GM21723 (cell line): Measurements from ENCODE around the gene STAT4.

Experiments used
- ATAC-seq: cut with Tn5 transposase; IDR thresholded peaks from one replicate; pipeline ENCODE4 v1.9.1; 2021; ENCODE audit warnings: mild to moderate bottlenecking, moderate library complexity; ENCODE audit not compliant: unreplicated experiment

The STAT4 gene

DNA sequence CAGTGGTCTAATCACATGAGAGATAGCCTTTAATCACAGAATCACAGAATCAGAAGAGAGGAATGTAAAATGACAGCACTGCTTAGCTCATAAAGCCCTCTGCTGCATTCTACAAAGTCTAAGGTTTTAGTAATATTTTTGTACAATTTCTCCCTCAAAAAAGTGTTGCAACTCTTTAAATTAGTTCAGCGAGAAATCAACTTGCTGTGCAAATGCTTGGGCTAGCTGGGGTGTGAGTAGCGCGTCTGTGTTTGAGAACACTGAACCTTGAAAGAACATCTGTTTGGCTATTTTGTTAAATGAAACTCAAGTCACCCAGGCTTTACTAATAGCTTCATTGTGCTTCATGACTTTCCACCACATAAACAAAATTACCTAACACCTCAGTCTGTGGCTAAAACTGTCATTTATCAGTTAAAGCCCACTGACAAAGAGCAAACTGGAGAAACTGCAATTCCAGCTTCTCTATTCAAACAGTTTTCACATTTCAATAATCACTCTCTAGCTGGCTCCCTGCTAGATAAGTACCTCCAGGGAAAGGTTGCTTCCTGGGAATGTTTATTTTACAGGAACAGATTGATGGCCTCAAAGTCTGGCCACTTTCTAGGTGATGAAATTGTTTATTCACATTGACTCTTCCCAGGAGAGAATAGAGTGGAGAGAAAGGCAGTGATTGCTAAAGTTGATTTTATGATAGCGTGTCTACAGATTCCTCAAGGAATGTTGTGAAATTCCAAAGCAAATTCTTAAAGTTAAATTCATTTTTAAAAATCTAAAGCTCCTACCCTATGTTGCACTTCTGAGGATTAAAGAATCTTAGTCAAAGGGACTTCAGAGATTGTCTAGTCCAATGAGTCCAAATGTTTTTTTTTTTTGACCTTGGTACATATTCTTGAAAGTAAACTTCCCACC, 100.8 kb downstream of the STAT4 start:
- peak; percentile 72 for ATAC-seq

DNA sequence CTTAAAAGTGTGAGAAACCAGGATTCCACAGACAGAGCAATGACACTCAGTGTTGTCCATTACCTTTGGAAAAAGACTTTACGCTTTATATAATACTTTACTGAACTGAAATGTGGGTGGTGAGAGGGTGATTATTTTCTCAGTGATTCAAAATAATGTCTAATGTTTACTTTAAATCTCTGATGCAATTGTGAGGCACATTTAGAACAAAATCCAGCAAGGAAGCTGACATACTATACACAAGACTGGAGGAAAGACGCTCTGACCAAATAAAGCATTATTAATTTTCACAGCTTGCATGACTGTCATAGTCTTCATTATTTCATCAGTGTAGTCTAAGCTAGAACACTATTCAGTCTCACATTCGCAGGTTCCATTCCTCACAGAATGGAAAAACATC, 102.7 kb downstream of the STAT4 start:
- no peak for ATAC-seq

DNA sequence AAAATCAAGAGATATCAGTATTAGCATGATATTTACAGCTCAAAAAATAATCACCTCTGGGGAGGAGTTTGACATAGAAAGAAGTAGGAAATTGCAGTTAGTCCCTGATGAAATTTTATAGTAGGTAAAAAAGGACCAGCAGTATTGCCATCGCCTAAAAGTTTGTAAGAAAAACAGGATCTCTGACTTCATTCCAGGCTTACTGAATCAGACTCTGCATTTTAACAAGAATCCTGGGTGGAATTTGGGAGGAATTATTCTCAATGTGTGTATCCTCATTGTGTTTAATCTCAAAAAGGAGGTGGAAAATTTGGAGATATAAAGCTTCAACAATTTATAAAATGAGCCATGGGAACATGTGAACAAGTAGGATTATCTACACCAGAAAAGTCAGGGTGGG, 105.7 kb downstream of the STAT4 start:
- no peak for ATAC-seq

DNA sequence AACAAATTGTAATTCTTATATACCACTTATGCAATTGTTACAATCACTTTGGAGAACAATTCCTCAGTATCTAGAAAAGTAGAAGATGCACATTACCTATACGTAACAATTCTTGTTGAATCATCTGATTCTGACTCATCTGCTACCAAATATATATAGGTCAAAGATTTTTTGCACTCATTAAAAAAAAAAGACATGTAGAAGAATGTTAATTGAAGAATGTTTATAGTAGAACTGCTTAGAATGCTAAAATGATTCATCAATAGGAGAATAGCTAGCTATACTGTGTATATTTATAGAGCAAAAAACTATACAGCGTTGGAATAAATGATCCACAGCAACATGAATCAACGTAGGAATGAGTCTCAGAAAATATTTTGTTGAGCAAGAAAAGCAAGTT, 107.4 kb downstream of the STAT4 start:
- no peak for ATAC-seq

GRCh38 chr2:191041418-191042161, 109.2 kb downstream of the STAT4 start:
- no peak for ATAC-seq

DNA sequence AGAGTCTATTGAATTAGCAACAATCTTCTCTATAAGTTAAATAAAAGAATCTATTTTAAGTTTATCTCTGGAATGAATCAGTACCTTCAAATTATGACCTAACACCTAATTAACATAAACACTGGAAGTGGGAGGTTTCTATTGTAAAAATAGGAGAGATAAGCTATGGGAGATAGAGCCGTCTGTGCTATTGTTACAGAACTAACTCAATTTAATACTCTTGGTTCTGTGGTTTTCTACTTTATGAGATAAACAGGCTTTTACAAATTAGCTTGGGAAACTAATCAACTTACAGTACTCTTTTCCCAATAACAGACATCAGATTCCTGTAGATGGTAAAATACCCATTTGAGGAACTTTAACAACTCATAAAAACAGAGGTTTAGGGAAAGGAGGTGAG, 111.2 kb downstream of the STAT4 start:
- no peak for ATAC-seq

DNA sequence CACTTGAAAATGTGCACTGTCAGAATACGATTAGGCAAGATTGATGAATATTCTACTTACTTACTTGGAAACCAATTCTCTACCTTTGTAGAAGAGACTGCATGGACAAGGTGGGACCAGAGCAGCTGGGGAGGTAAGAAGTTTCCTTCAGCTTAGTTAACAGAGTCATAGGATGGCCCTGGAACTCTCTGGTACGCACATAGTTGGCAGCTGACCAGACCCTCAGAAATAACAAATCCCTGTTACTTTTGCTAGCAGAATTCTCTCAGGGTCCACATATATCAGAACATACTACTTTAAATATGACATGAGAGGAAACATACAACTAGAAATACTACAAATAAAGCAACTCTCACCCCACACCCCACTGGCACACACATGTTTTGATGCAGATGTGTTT, 112.1 kb downstream of the STAT4 start:
- no peak for ATAC-seq

- no peak for ATAC-seq
These were observed 112.5 kb downstream of the STAT4 start for GRCh38 chr2:191038241-191038725.

- ATAC-seq: no peak
These were observed 113.4 kb downstream of the STAT4 start for GRCh38 chr2:191037351-191037750.

DNA sequence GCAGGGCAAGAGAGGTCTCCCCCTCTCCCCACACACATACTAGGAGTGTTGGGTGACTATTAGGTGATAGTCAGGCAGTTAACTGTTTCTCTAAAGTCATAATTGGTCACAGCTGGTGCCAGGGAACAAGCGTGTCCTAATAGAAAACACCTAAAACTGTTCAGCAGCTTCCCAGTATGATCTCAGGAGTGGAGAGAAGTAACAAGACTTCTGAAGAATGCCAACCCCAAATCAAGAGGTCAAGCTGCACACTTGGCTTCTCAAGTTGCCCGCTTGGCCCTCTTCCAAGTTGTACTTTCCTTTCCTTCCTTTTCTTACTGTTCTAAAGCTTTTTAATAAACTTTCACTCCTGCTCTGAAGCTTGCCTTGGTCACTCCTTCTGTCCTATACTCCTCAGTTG, 114.4 kb downstream of the STAT4 start:
- no peak for ATAC-seq

GRCh38 chr2:191032588-191033429, 118.0 kb downstream of the STAT4 start:
- no peak for ATAC-seq

- no peak for ATAC-seq
These were observed 119.5 kb downstream of the STAT4 start for GRCh38 chr2:191031256-191031655.

DNA sequence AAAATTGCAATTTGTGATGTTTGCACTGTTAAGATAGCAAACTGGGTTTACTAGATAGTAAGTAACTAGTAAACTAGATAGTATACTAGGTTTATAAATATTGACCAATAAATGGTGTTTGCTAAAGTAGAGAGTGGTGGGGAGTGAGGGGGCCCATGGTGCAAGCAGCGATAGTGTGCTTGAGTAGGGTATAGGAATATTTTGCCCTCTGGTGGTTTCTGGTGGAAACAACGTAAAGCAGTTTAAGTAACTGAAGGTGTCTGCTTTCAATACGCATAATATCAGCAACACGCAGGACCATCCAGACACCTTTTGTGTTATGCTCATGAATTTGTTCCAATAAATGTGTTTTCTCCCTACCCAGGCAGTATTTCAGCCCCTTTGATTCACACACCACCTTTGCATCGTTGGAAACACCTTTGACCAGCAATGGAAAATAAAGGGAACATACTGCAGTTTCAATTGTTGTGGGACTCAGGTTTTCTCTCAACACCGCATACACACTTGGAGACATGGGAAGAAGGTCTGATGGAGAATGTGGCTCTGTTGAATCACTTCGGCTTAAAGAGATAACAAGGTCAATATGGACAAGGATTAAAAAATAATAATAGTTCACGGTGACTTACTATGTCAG, 120.2 kb downstream of the STAT4 start:
- ATAC-seq: peak; percentile 98

GRCh38 chr2:191029280-191029950, 121.4 kb downstream of the STAT4 start:
- no peak for ATAC-seq

DNA sequence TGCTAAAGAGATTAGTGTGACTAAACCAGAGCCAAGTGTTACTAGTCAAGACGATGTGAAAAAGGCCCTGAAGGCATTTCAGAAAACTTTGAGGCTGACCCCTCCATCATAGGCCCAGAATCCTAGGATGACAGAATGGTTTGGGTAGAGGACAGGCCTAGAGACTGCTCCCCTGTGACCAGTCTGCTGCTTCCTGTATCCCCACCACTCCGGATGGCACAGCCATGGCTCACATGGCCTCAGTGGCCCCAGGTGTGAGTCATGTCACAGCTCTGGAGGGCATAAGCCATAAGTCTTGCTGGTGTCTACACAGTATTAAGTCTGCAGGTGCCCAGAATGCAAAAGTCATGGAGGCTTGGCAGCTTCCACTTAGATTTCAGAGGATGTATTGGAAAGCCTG, 124.4 kb downstream of the STAT4 start:
- no peak for ATAC-seq

GRCh38 chr2:191025135-191025534, 125.7 kb downstream of the STAT4 start:
- ATAC-seq: no peak

GRCh38 chr2:191023235-191023679, 127.5 kb downstream of the STAT4 start:
- no peak for ATAC-seq

- ATAC-seq: peak; percentile 25
These were observed 129.9 kb downstream of the STAT4 start for GRCh38 chr2:191020742-191021381.

DNA sequence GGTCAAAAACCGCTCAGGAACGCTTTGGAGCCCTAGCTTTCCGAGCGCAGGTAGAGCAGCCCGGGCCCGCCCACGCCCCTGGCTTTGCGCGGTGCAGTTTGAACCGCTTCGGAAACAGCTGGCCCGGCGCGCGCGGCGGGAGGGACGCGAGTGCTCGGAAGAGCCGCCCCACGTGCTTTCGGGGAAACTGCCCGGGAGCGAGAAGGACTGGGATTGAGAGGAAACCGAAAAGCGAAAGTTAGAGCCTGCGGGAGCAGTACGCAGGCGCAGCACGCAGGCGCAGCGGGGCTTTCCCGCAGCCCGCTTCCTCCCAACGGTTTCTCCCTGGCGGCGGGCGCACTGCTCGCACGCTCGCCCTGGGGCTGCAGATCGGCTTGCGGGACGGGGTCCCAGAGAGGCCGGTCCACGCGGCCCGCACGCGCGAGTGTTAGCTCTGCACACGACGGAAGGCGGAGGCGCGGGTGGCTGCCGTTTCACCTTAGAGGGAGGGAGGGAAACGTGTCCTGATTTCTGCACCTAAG, 130.5 kb downstream of the STAT4 start:
- ATAC-seq: peak; percentile 75
